PC-9 (cell line): ENCODE data around the gene ANKRD6. TPM values are rescaled to one million over a fixed set of nuclear protein-coding genes. Genes with fewer than 3 reads are reported as not detected.

Experiments
- BruUV-seq: library from RNA; stranded (reverse); fragments of 400-500 nt; replicated peaks from 2 replicates; lab custom pipeline; 2021; lab: Mats Ljungman, UMichigan
- CTCF ChIA-PET: fragments of 300-600 bp; sonication (Branson Sonifier 250); formaldehyde crosslinking; loops from one replicate; lab custom pipeline; 2022; ENCODE audit warnings: antibody characterized with exemption; lab: Charles Lee
- POLR2A ChIA-PET: fragments of 300-600 bp; sonication (Branson Sonifier 250); formaldehyde crosslinking; loops from one replicate; lab custom pipeline; 2022; ENCODE audit warnings: antibody characterized with exemption; ENCODE audit not compliant: unreplicated experiment; lab: Charles Lee
- DNase-seq, 2 experiments: peaks; one replicate each; pipeline versions ENCODE4 v3.0.0 to v3.0.0-alpha.2; 2015 to 2022; ENCODE audit warnings: mixed read lengths in 1 of 2
- H2AFZ ChIP-seq: fragments of 200-600 bp; sonication (generic); 2 replicates; pipeline ENCODE4 v1.8.1; 2017; ENCODE audit warnings: antibody characterized with exemption
- H3F3A ChIP-seq: fragments of 200-600 bp; sonication (generic); 2 replicates; pipeline ENCODE4 v1.8.1; 2017; ENCODE audit warnings: antibody characterized with exemption, mild to moderate bottlenecking, low read depth; ENCODE audit not compliant: insufficient read depth
- H3K27ac ChIP-seq: fragments of 200-600 bp; sonication (generic); 2 replicates; pipeline ENCODE4 v1.6.1; 2016; ENCODE audit warnings: mixed run types
- H3K27me3 ChIP-seq: fragments of 200-600 bp; sonication (generic); 2 replicates; pipeline ENCODE4 v1.6.1; 2016; ENCODE audit warnings: low read depth, mixed run types; ENCODE audit not compliant: insufficient read depth
- H3K36me3 ChIP-seq: fragments of 200-600 bp; sonication (generic); 2 replicates; pipeline ENCODE4 v1.6.1; 2016; ENCODE audit warnings: low read depth, mixed run types
- H3K4me1 ChIP-seq: fragments of 200-600 bp; sonication (generic); replicated peaks from 2 replicates; pipeline ENCODE4 v1.6.1; 2016; ENCODE audit warnings: mixed run types; ENCODE audit not compliant: insufficient read depth
- H3K4me2 ChIP-seq: fragments of 200-600 bp; sonication (generic); 2 replicates; pipeline ENCODE4 v1.6.1; 2017; ENCODE audit warnings: mixed run types
- H3K4me3 ChIP-seq: fragments of 200-600 bp; sonication (generic); 2 replicates; pipeline ENCODE4 v1.6.1; 2016; ENCODE audit warnings: mixed run types
- H3K79me2 ChIP-seq: fragments of 200-600 bp; sonication (generic); 2 replicates; pipeline ENCODE4 v1.6.1; 2017; ENCODE audit warnings: low read depth, mixed run types
- H3K9me2 ChIP-seq: fragments of 200-600 bp; sonication (generic); 2 replicates; pipeline ENCODE4 v1.8.1; 2017; ENCODE audit warnings: mild to moderate bottlenecking; ENCODE audit not compliant: insufficient read depth
- H3K9me3 ChIP-seq: fragments of 200-600 bp; sonication (generic); 2 replicates; pipeline ENCODE4 v1.8.1; 2016; ENCODE audit warnings: low read depth; ENCODE audit not compliant: insufficient read depth
- H4K20me1 ChIP-seq: fragments of 200-600 bp; sonication (generic); 2 replicates; pipeline ENCODE4 v1.8.1; 2017; ENCODE audit not compliant: insufficient read depth
- EZH2 ChIP-seq: fragments of 200-600 bp; sonication (generic); IDR thresholded peaks from 2 replicates; pipeline ENCODE4 v1.8.0; 2017; ENCODE audit warnings: antibody characterized with exemption, low read depth
- intact Hi-C: fragments of 100-400 bp; cut with micrococcal nuclease; formaldehyde crosslinking; loops from one replicate; pipeline ENCODE4 v1.10.0; 2022; ENCODE audit not compliant: unreplicated experiment
- total RNA-seq: library from RNA; stranded (reverse); gene quantifications from 2 replicates; pipeline ENCODE4 v1.2.3, GENCODE V29; 2021
- TF ChIP-seq, protein P1 (sequence below): fragments of 200-600 bp; sonication (generic); conservative IDR thresholded peaks from 2 replicates; pipeline ENCODE4 v1.6.1; 2017; ENCODE audit warnings: mixed run types, antibody characterized with exemption, mild to moderate bottlenecking, moderate library complexity

ANKRD6 gene
- total RNA-seq, 1 experiment from 2014 or later: 1.8 TPM

DNA sequence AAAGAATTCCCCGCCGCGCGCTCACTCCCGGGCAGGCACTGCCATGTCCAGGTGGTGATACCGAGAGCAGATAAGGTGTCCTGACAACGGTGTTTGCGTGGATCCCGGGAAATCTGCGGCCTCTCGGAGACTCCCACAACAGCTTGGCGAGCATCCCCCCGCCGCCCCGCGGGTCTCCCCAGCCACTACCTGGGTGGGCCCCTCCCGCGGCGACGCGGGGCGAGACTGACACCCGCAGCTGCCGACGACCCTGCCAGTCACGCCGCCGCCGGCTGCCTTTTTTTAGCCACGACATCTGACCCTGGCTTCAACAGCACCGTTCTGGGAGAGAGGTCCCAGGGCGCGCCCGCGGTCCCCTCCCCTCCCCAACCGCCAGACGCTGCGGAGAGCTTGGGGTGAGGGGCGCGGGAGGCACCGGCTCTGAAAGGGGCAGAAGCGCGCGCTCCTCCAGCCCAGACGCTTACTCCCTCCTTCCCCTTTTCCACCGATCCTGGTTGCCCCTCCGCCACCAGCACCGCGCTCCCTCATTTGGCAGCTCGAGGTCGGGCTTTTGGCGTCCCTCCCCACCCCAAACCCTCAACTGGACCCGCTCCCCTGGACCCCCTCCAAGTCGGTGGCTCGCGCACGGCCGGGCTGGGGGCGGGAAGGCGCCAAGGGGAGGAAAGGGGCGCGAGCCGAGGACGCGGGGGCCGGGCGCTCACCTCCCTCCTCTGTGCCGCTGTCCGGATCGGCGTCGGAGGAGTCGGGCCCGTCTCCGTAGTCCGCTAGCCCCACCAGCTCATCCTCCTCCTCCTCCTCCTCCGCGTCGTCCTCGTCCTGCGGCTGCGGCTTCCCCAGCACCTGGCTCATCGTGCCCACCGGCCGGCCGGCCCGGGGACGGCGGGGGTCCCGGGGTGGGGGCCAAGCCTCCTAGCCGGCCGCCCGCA is 21.5 kb upstream of the ANKRD6 start:
- Histone ChIP-seq H3K9me2 (no peaks in the 10 kb centered on the region), H3K4me2 (peak overlapping the region; percentile 77), H3K4me1 (no peaks in the 10 kb centered on the region), H3K27ac (no peak overlapping the region), H3K4me3 (peak overlapping the region; percentile 56; the same call in 1 of the 2 replicates), H3K36me3 (no peaks in the 10 kb centered on the region), H3K27me3 (peaks cover 15% of the 10 kb centered on the region), H4K20me1 (no peaks in the 10 kb centered on the region), H3K9me3 (no peaks in the 10 kb centered on the region), H3K79me2 (no peaks in the 10 kb centered on the region), H3F3A (no peaks in the 10 kb centered on the region), H2AFZ (peak overlapping the region; percentile 70; the same call in 1 of the 2 replicates)
- POLR2A ChIA-PET: interaction anchor here (0.6 kb wide), 1 partner anchor 156 kb away, joined by 3 read pairs; no protein-coding TSS in a partner anchor
- CTCF ChIA-PET: no interaction called here
- no TSS peak for BruUV-seq
- DNase-seq: peak in 1 of 2 experiments; percentile 10
- intact Hi-C loops: no loop called here
- TF ChIP-seq, protein P1, sequence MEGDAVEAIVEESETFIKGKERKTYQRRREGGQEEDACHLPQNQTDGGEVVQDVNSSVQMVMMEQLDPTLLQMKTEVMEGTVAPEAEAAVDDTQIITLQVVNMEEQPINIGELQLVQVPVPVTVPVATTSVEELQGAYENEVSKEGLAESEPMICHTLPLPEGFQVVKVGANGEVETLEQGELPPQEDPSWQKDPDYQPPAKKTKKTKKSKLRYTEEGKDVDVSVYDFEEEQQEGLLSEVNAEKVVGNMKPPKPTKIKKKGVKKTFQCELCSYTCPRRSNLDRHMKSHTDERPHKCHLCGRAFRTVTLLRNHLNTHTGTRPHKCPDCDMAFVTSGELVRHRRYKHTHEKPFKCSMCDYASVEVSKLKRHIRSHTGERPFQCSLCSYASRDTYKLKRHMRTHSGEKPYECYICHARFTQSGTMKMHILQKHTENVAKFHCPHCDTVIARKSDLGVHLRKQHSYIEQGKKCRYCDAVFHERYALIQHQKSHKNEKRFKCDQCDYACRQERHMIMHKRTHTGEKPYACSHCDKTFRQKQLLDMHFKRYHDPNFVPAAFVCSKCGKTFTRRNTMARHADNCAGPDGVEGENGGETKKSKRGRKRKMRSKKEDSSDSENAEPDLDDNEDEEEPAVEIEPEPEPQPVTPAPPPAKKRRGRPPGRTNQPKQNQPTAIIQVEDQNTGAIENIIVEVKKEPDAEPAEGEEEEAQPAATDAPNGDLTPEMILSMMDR: no peak
- 0 out of 2 replicates have a peak, but pooled peaks have one; percentile 29 for TF ChIP-seq EZH2

DNA sequence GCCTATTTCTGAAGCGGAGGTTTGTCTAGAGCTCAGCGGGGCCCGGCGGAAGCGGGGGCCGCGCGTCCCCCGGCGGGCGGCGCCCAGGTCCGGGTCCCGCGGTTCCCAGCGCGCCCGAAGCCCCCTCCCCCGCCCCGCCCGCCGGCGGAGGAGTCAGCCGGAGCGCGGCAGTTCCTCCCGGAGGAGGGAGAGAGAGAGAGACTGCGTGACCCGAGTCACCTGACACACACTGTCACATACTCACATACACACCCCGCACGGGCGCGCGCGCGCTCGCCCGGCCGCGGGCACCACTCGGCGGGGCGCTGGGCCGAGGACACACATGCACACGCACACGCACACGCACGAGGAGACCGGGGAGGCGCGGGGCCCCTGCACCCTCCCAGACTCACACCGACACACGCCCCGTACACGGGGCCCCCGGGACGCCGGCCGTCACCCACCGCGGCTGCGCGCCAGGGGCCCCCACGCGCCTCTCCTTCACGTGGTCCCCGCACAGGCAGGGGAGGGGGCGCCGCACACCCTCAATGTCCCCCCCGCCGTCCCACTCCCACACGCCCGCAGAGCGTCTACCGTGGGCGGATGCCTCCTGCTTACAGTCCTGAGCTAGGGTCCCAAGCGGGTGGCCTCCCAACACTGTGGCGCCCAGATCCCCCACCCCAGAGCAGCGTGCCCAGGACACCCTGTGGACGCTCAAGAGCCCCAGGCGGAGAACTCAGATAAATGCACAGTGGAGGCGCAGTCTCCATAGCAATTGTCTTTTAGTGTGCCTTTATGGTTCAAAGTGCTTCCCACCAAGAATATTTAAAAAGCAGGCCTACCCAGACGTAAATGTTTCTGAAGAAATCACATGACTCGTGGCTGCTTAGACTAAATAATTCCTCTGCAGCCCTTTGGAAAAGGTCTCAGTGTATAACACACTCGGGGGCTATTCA is 20.6 kb upstream of the ANKRD6 start, which contains the start of gene RRAGD:
Gene RRAGD, minus strand, starts transcription at position 203 of the 935 bp plus-strand sequence. CDS start 280 bp downstream, outside the sequence.
- peak in 1 of 2 experiments; percentile 2 for DNase-seq
- Histone ChIP-seq H3K27ac (no peak within 1 kb of the TSS), H3K36me3 (no peaks in the 10 kb centered on the region), H3K4me1 (no peaks in the 10 kb centered on the region), H3K9me3 (no peaks in the 10 kb centered on the region), H3K79me2 (no peaks in the 10 kb centered on the region), H3K4me3 (peak within 1 kb of the TSS; percentile 56; the same call in 1 of the 2 replicates), H3K4me2 (peak within 1 kb of the TSS; percentile 77), H3K27me3 (peaks cover 15% of the 10 kb centered on the region), H2AFZ (peak within 1 kb of the TSS; percentile 70; the same call in 1 of the 2 replicates), H4K20me1 (no peaks in the 10 kb centered on the region), H3K9me2 (no peaks in the 10 kb centered on the region), H3F3A (no peaks in the 10 kb centered on the region)
- no TSS peak for BruUV-seq
- no peak for TF ChIP-seq EZH2
- TF ChIP-seq, protein P1: no peak
- ChIA-PET POLR2A (no interaction called here), CTCF (interaction anchor here (0.8 kb wide), 1 partner anchor 40 kb away, joined by 5 read pairs; no protein-coding TSS in a partner anchor)
- intact Hi-C loops: no loop called here

DNA sequence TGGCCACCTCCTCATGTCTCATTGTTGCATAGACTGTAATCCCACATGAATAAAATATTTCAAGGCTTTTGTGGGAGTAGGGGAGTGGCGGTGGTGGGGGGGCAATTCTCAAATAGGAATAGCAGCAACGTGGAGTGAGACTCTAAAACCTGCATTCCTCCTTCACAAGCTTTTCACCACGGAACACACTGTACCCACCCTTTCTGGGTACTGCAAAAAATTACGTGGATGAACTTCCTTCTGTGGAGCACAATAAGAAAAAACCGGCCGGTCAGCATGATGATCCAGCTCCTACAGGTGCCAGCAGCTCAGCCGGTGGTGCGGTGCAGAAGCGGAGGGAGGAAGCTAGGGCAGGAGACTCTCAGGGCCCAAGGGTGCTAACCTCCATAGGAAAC is 19.9 kb upstream of the ANKRD6 start:
- no TSS peak for BruUV-seq
- H3K27ac ChIP-seq: no peak overlapping the region
- no peak for TF ChIP-seq EZH2
- TF ChIP-seq, protein P1: no peak
- H3K4me1 ChIP-seq: no peaks in the 10 kb centered on the region
- no peaks in the 10 kb centered on the region for H3K79me2 ChIP-seq
- CTCF ChIA-PET: interaction anchor here (0.8 kb wide), 1 partner anchor 41 kb away, joined by 5 read pairs; no protein-coding TSS in a partner anchor
- no peaks in the 10 kb centered on the region for H3F3A ChIP-seq
- intact Hi-C loops: no loop called here
- H3K4me3 ChIP-seq: peak overlapping the region; percentile 56; the same call in 1 of the 2 replicates
- no peak overlapping the region for H2AFZ ChIP-seq
- POLR2A ChIA-PET: no interaction called here
- H3K9me3 ChIP-seq: no peaks in the 10 kb centered on the region
- no peaks in the 10 kb centered on the region for H4K20me1 ChIP-seq
- peaks cover 15% of the 10 kb centered on the region for H3K27me3 ChIP-seq
- no peaks in the 10 kb centered on the region for H3K9me2 ChIP-seq
- H3K36me3 ChIP-seq: no peaks in the 10 kb centered on the region
- H3K4me2 ChIP-seq: peak overlapping the region; percentile 77
- DNase-seq: peak in 1 of 2 experiments; percentile 8
